ENCODE measurements around the gene UNC5CL.
"Not testable (repeated sequence)": the region's sequence is repeated elsewhere in the genome, so short reads cannot be mapped to it uniquely, and the experiment has no call there.

Gene UNC5CL

GRCh38 chr6:41006217-41006616 lies 32.8 kb downstream of the UNC5CL start:
- peak; percentile 38 to 64 for DNase-seq (ENCODE audit: low read depth in 1 of 2, low spot score in 1 of 2)
- not testable (repeated sequence) for H3K4me3 ChIP-seq (replicated peaks; ENCODE audit: insufficient read depth, low read length); H3K27me3 ChIP-seq (ENCODE audit: insufficient read depth, poor library complexity, severe bottlenecking); H3K27ac ChIP-seq (replicated peaks)
- peak; percentile 15 for TF ChIP-seq CTCF (IDR thresholded peaks at IDR 0.05; ENCODE audit: insufficient read depth, low read length)

DNA sequence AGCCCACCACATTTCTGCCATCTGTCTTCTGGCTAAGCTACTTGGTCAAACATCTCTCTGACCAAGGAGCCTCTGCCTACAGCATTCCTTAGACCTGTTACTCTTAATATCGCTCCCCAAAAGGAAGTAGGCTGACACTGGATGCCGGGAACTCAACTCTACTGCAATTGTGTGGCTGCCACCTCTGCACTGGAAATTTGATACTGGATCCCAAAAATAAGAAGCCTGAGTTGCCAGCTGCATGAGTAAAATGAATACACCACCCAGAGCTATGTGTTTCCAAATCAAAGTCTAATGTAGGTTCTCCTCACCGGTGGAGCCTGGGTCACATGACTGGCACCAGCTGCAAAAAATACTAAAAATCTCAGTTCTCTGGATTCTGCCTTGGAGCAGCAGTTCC lies 36.9 kb downstream of the UNC5CL start:
- Histone ChIP-seq H3K4me3 (replicated peaks; ENCODE audit: insufficient read depth, low read length) (no peak overlapping the region), H3K27ac (replicated peaks) (no peak overlapping the region), H3K27me3 (ENCODE audit: insufficient read depth, poor library complexity, severe bottlenecking) (peaks cover 6% of the 10 kb centered on the region)
- no peak for DNase-seq (ENCODE audit: low read depth in 1 of 2, low spot score in 1 of 2)
- TF ChIP-seq GABPA (IDR thresholded peaks at IDR 0.05; ENCODE audit: low read depth), result no peak
- TF ChIP-seq SPI1 (IDR thresholded peaks at IDR 0.05; ENCODE audit: borderline replicate concordance, low read depth), result no peak
- TF ChIP-seq REST (IDR thresholded peaks at IDR 0.05; ENCODE audit: insufficient replicate concordance, low read depth), result no peak
- no peak for TF ChIP-seq CTCF (IDR thresholded peaks at IDR 0.05; ENCODE audit: insufficient read depth, low read length)
- TF ChIP-seq POLR2AphosphoS5 (IDR thresholded peaks at IDR 0.05; ENCODE audit: low read depth), result no peak

DNA sequence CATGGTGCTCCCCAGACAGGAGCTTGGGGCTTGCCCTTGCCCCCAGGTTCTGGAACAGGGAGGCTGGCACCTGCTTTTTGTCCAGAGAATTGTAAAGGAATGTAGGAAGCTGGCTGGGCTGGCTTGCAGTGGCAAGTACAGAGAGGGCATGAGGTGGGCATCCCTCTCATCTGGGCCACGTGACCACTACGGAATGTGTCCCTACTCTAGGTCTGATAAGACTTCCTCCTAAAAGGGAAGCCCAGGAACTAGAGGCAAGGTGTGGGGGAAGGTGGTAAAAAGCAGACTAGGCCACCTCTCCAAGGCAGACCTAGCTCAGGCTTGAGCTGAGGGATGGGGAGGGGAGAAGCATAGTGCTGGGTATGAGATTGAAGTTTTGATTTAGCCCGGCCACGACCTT lies 38.8 kb downstream of the UNC5CL start:
- Histone ChIP-seq H3K27ac (replicated peaks) (no peak overlapping the region), H3K4me3 (replicated peaks; ENCODE audit: insufficient read depth, low read length) (no peak overlapping the region), H3K27me3 (ENCODE audit: insufficient read depth, poor library complexity, severe bottlenecking) (peaks cover 6% of the 10 kb centered on the region)
- TF ChIP-seq POLR2AphosphoS5 (IDR thresholded peaks at IDR 0.05; ENCODE audit: low read depth) (no peak), REST (IDR thresholded peaks at IDR 0.05; ENCODE audit: insufficient replicate concordance, low read depth) (no peak), GABPA (IDR thresholded peaks at IDR 0.05; ENCODE audit: low read depth) (no peak), CTCF (IDR thresholded peaks at IDR 0.05; ENCODE audit: insufficient read depth, low read length) (no peak)
- DNase-seq (ENCODE audit: low read depth in 1 of 2, low spot score in 1 of 2), result no peak

DNA sequence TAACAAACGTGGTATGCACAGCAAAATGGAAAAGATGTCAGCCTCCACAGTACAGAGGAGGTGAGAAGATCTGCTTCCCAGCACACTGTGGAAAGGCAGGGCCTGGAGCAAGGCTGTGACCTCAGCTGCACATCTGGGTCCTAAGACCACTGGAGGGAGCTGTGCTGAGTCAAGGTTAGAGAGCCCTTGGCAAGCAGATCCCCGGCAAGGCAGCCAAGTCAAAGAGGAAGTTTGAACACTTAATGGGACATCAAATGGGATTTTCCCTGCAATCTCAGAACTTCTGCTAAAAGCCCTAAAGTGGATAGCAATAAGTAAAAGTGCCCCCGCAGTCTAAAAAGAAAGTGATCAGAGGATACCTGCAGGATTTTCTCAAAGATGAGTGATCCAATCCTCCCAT lies 39.5 kb downstream of the UNC5CL start:
- Histone ChIP-seq H3K4me3 (replicated peaks; ENCODE audit: insufficient read depth, low read length) (no peak overlapping the region), H3K27ac (replicated peaks) (no peak overlapping the region), H3K27me3 (ENCODE audit: insufficient read depth, poor library complexity, severe bottlenecking) (peaks cover 4% of the 10 kb centered on the region)
- TF ChIP-seq REST (IDR thresholded peaks at IDR 0.05; ENCODE audit: insufficient replicate concordance, low read depth), result no peak
- TF ChIP-seq CTCF (IDR thresholded peaks at IDR 0.05; ENCODE audit: insufficient read depth, low read length), result peak; percentile 27
- no peak for TF ChIP-seq GABPA (IDR thresholded peaks at IDR 0.05; ENCODE audit: low read depth)
- peak; percentile 17 to 66 for DNase-seq (ENCODE audit: low read depth in 1 of 2, low spot score in 1 of 2)
